ENCODE measurements around the gene TARS1. TPM values are rescaled to one million over a fixed set of nuclear protein-coding genes. Genes with fewer than 3 reads are reported as not detected.
"Not testable (repeated sequence)": the region's sequence is repeated elsewhere in the genome, so short reads cannot be mapped to it uniquely, and the experiment has no call there.

The TARS1 gene
- total RNA-seq, 1 experiment from 2014 or later = 201 TPM

DNA sequence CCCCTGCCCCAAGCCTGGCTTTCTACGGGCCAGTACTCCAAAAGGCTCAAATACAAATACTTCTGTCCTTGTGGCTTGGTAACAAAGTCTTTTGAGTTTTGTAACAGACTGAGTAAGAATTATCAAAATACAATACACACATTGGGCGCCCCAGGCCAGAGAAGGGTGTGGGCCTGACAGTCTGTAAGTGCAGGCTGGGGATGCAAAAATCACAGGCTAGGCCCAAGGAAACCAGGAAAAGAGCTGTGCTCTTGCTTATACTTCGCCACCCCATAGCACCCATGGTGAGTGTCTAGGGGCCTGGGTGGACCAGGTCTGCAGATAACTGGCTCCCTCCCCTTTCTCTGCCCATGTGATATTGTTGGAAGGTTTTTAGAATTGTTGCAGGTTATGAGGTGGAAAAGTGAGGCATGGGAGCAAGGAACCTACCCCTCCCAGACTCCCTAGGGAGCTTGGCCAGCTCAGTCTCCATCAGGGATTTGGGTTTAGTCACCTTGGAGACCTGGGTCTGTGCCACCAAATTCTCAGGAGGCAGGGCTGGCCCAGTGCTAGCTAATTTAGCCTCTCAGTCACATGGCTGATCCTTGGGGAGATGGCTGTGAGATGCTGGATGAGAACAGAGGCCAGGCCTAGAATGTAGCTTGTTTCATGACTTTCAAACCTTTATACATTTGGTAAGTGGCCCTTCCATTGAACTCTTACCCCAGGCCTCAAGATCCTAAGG, 72.9 kb downstream of the TARS1 start:
- CTCF ChIA-PET = no interaction called here
- Mint-ChIP-seq H3K4me3 (ENCODE audit: low read depth, unreplicated experiment) (no peak overlapping the region), H3K4me1 (ENCODE audit: low read depth, unreplicated experiment) (no peaks in the 10 kb centered on the region), H3K36me3 (ENCODE audit: insufficient read depth, unreplicated experiment) (no peaks in the 10 kb centered on the region), H3K27me3 (ENCODE audit: unreplicated experiment) (no peaks in the 10 kb centered on the region), H3K27ac (ENCODE audit: unreplicated experiment) (no peak overlapping the region), H3K9me3 (ENCODE audit: low read depth, unreplicated experiment) (peaks cover 5% of the 10 kb centered on the region)
- intact Hi-C loops (cut with micrococcal nuclease; ENCODE audit: unreplicated experiment) = no loop called here
- DNase-seq = no peak
- TF ChIP-seq, protein P1, sequence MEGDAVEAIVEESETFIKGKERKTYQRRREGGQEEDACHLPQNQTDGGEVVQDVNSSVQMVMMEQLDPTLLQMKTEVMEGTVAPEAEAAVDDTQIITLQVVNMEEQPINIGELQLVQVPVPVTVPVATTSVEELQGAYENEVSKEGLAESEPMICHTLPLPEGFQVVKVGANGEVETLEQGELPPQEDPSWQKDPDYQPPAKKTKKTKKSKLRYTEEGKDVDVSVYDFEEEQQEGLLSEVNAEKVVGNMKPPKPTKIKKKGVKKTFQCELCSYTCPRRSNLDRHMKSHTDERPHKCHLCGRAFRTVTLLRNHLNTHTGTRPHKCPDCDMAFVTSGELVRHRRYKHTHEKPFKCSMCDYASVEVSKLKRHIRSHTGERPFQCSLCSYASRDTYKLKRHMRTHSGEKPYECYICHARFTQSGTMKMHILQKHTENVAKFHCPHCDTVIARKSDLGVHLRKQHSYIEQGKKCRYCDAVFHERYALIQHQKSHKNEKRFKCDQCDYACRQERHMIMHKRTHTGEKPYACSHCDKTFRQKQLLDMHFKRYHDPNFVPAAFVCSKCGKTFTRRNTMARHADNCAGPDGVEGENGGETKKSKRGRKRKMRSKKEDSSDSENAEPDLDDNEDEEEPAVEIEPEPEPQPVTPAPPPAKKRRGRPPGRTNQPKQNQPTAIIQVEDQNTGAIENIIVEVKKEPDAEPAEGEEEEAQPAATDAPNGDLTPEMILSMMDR (IDR thresholded peaks at IDR 0.05; ENCODE audit: unreplicated experiment) = no peak
- no TSS peak for BruUV-seq (replicated peaks)

DNA sequence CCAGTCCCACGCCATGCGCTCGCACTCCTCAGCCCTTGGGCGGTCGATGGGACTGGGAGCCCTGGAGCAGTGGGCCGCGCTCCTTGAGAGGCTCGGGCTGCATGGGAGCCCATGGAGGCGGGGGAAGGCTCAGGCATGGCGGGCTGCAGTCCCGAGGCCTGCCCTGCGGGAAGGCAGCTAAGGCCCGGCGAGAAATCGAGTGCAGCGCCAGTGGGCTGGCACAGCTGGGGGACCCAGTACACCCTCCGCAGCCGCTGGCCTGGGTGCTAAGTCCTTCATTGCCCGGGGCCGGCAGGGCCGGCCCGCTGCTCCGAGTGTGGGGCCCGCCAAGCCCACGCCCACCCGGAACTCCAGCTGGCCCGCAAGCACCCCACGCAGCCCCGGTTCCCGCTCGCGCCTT, 74.6 kb downstream of the TARS1 start:
- intact Hi-C loops (cut with micrococcal nuclease; ENCODE audit: unreplicated experiment); BruUV-seq (replicated peaks); H3K4me1 Mint-ChIP-seq (ENCODE audit: low read depth, unreplicated experiment); H3K4me3 Mint-ChIP-seq (ENCODE audit: low read depth, unreplicated experiment); H3K27ac Mint-ChIP-seq (ENCODE audit: unreplicated experiment); H3K36me3 Mint-ChIP-seq (ENCODE audit: insufficient read depth, unreplicated experiment); H3K9me3 Mint-ChIP-seq (ENCODE audit: low read depth, unreplicated experiment); H3K27me3 Mint-ChIP-seq (ENCODE audit: unreplicated experiment); DNase-seq: not testable (repeated sequence)
- CTCF ChIA-PET = interaction anchor here (0.7 kb wide), 1 partner anchor 84 kb away, joined by 3 read pairs; no protein-coding TSS in a partner anchor

DNA sequence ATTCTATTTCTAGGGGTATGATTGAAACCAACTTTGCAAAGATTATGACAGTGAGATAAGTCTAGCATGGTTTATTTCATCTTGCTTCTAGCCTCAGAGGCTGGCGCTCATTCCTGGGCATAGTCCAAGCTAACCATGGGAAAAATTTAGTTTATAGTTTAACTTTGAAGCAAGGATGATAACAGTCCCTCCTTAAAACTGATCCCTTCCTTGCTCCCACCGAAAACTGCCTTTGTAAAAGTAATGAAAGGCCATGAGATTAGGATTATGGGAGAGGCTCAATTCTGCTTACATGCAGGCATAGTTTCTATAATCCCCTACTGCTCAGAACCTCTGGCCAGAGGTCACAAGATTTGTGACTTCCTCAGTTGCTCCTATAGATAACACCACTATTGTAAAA, 75.7 kb downstream of the TARS1 start:
- H3K4me3 Mint-ChIP-seq (ENCODE audit: low read depth, unreplicated experiment) = no peak overlapping the region
- intact Hi-C loops (cut with micrococcal nuclease; ENCODE audit: unreplicated experiment) = no loop called here
- CTCF ChIA-PET = no interaction called here
- no TSS peak for BruUV-seq (replicated peaks)
- no peak for DNase-seq
- H3K4me1 Mint-ChIP-seq (ENCODE audit: low read depth, unreplicated experiment) = no peaks in the 10 kb centered on the region
- H3K27ac Mint-ChIP-seq (ENCODE audit: unreplicated experiment) = no peak overlapping the region
- TF ChIP-seq, protein P1 (IDR thresholded peaks at IDR 0.05; ENCODE audit: unreplicated experiment) = no peak
- no peaks in the 10 kb centered on the region for H3K27me3 Mint-ChIP-seq (ENCODE audit: unreplicated experiment)
- no peaks in the 10 kb centered on the region for H3K36me3 Mint-ChIP-seq (ENCODE audit: insufficient read depth, unreplicated experiment)
- peaks cover 5% of the 10 kb centered on the region for H3K9me3 Mint-ChIP-seq (ENCODE audit: low read depth, unreplicated experiment)
